HUES48 (cell line): ENCODE results near the gene ITPKB.

ENCODE experiments used
- H3K27ac ChIP-seq: one replicate; pipeline ENCODE4 v1.7.0; 2013; ENCODE audit warnings: low read depth, low read length, inconsistent platforms
- H3K27me3 ChIP-seq: 2 replicates; pipeline ENCODE4 v1.6.1; 2013; ENCODE audit warnings: mild to moderate bottlenecking, low read length; ENCODE audit not compliant: control insufficient read depth, insufficient read depth
- H3K36me3 ChIP-seq: 2 replicates; pipeline ENCODE4 v1.6.1; 2013; ENCODE audit warnings: low read length; ENCODE audit not compliant: control insufficient read depth, insufficient read depth
- H3K4me1 ChIP-seq: 2 replicates; pipeline ENCODE4 v1.6.1; 2013; ENCODE audit warnings: mild to moderate bottlenecking, low read length; ENCODE audit not compliant: control insufficient read depth, insufficient read depth
- H3K4me3 ChIP-seq: 2 replicates; pipeline ENCODE4 v1.5.1; 2013; ENCODE audit warnings: mild to moderate bottlenecking, low read depth, low read length
- H3K9ac ChIP-seq: 2 replicates; pipeline ENCODE4 v1.6.1; 2013; ENCODE audit warnings: mild to moderate bottlenecking, low read depth, low read length, moderate library complexity
- H3K9me3 ChIP-seq: 2 replicates; pipeline ENCODE4 v1.6.1; 2013; ENCODE audit warnings: low read length; ENCODE audit not compliant: control insufficient read depth, insufficient read depth

Gene ITPKB

GRCh38 chr1:226712742-226713419 is 26.2 kb downstream of the ITPKB start:
- Histone ChIP-seq H3K27ac (no peak overlapping the region), H3K4me3 (no peak overlapping the region), H3K9me3 (no peaks in the 10 kb centered on the region), H3K36me3 (no peaks in the 10 kb centered on the region), H3K4me1 (peaks cover 5% of the 10 kb centered on the region), H3K9ac (no peak overlapping the region), H3K27me3 (no peaks in the 10 kb centered on the region)

- peaks cover 5% of the 10 kb centered on the region for H3K4me1 ChIP-seq
- H3K36me3 ChIP-seq: no peaks in the 10 kb centered on the region
- H3K9me3 ChIP-seq: no peaks in the 10 kb centered on the region
- no peak overlapping the region for H3K4me3 ChIP-seq
- no peak overlapping the region for H3K9ac ChIP-seq
- H3K27me3 ChIP-seq: no peaks in the 10 kb centered on the region
- H3K27ac ChIP-seq: no peak overlapping the region
Measured at GRCh38 chr1:226711976-226712741, 26.9 kb downstream of the ITPKB start.

- H3K27ac ChIP-seq: no peak overlapping the region
- no peaks in the 10 kb centered on the region for H3K27me3 ChIP-seq
- peaks cover 5% of the 10 kb centered on the region for H3K4me1 ChIP-seq
- H3K4me3 ChIP-seq: no peak overlapping the region
- no peak overlapping the region for H3K9ac ChIP-seq
- H3K9me3 ChIP-seq: no peaks in the 10 kb centered on the region
- no peaks in the 10 kb centered on the region for H3K36me3 ChIP-seq
Measured at GRCh38 chr1:226710501-226710900, 28.6 kb downstream of the ITPKB start.

GRCh38 chr1:226709953-226710352 is 29.1 kb downstream of the ITPKB start:
- H3K9ac ChIP-seq: no peak overlapping the region
- peaks cover 5% of the 10 kb centered on the region for H3K4me1 ChIP-seq
- H3K4me3 ChIP-seq: no peak overlapping the region

GRCh38 chr1:226708967-226709396 is 30.1 kb downstream of the ITPKB start:
- Histone ChIP-seq H3K36me3 (no peaks in the 10 kb centered on the region), H3K27me3 (no peaks in the 10 kb centered on the region)

More at GRCh38 chr1:226709953-226710352, 29.1 kb downstream of the ITPKB start:
- Histone ChIP-seq H3K9me3 (no peaks in the 10 kb centered on the region), H3K36me3 (no peaks in the 10 kb centered on the region), H3K27me3 (no peaks in the 10 kb centered on the region), H3K27ac (no peak overlapping the region)

GRCh38 chr1:226708342-226708780 is 30.7 kb downstream of the ITPKB start:
- Histone ChIP-seq H3K27ac (no peak overlapping the region), H3K4me3 (no peak overlapping the region), H3K27me3 (no peaks in the 10 kb centered on the region), H3K9ac (no peak overlapping the region), H3K4me1 (peaks cover 9% of the 10 kb centered on the region), H3K36me3 (no peaks in the 10 kb centered on the region), H3K9me3 (no peaks in the 10 kb centered on the region)

More at GRCh38 chr1:226708967-226709396, 30.1 kb downstream of the ITPKB start:
- no peak overlapping the region for H3K27ac ChIP-seq
- no peak overlapping the region for H3K9ac ChIP-seq
- no peaks in the 10 kb centered on the region for H3K9me3 ChIP-seq
- no peak overlapping the region for H3K4me3 ChIP-seq
- H3K4me1 ChIP-seq: peaks cover 5% of the 10 kb centered on the region

- H3K4me3 ChIP-seq: no peak overlapping the region
- no peaks in the 10 kb centered on the region for H3K27me3 ChIP-seq
- H3K36me3 ChIP-seq: no peaks in the 10 kb centered on the region
- H3K9ac ChIP-seq: no peak overlapping the region
- no peaks in the 10 kb centered on the region for H3K9me3 ChIP-seq
- H3K4me1 ChIP-seq: peaks cover 18% of the 10 kb centered on the region
- no peak overlapping the region for H3K27ac ChIP-seq
Measured at GRCh38 chr1:226706684-226707083, 32.4 kb downstream of the ITPKB start.

- Histone ChIP-seq H3K9ac (no peak overlapping the region), H3K36me3 (no peaks in the 10 kb centered on the region), H3K27me3 (no peaks in the 10 kb centered on the region), H3K27ac (no peak overlapping the region), H3K9me3 (no peaks in the 10 kb centered on the region), H3K4me1 (peaks cover 18% of the 10 kb centered on the region), H3K4me3 (no peak overlapping the region; the same call in 1 of the 2 replicates)
Measured at GRCh38 chr1:226704169-226704937, 34.7 kb downstream of the ITPKB start.

- H3K9ac ChIP-seq: peak overlapping the region; percentile 74
Measured at GRCh38 chr1:226702957-226703831, 35.9 kb downstream of the ITPKB start.

GRCh38 chr1:226702318-226702956 is 36.6 kb downstream of the ITPKB start:
- H3K9me3 ChIP-seq: no peaks in the 10 kb centered on the region
- peaks cover 13% of the 10 kb centered on the region for H3K4me1 ChIP-seq
- H3K36me3 ChIP-seq: no peaks in the 10 kb centered on the region
- H3K9ac ChIP-seq: peak overlapping the region; percentile 74; the same call in 1 of the 2 replicates
- H3K27ac ChIP-seq: peak overlapping the region; percentile 84
- no peaks in the 10 kb centered on the region for H3K27me3 ChIP-seq
- peak overlapping the region; percentile 67; the same call in 1 of the 2 replicates for H3K4me3 ChIP-seq

More at GRCh38 chr1:226702957-226703831, 35.9 kb downstream of the ITPKB start:
- Histone ChIP-seq H3K9me3 (no peaks in the 10 kb centered on the region), H3K36me3 (no peaks in the 10 kb centered on the region), H3K4me3 (peak overlapping the region; percentile 67), H3K4me1 (peaks cover 13% of the 10 kb centered on the region), H3K27ac (peak overlapping the region; percentile 84), H3K27me3 (no peaks in the 10 kb centered on the region)
